Nephron progenitor cell (in vitro differentiated cells): ENCODE data around the gene EBF3.

Source experiments
- DNase-seq: peaks from one replicate; pipeline ENCODE4 v3.0.0; 2021
- H3K27ac Mint-ChIP-seq: 2 replicates; pipeline ENCODE4 v1.8.0; 2021; ENCODE audit warnings: mild to moderate bottlenecking, moderate library complexity, mixed read lengths
- H3K27me3 Mint-ChIP-seq: 2 replicates; pipeline ENCODE4 v1.8.0; 2021; ENCODE audit warnings: mild to moderate bottlenecking, low read depth, mixed read lengths; ENCODE audit not compliant: poor library complexity
- H3K36me3 Mint-ChIP-seq: 2 replicates; pipeline ENCODE4 v1.8.0; 2021; ENCODE audit warnings: low read depth, mixed read lengths
- H3K4me1 Mint-ChIP-seq: 2 replicates; pipeline ENCODE4 v1.8.0; 2021; ENCODE audit warnings: mixed read lengths
- H3K4me3 Mint-ChIP-seq: 2 replicates; pipeline ENCODE4 v1.8.0; 2021; ENCODE audit warnings: mild to moderate bottlenecking, moderate library complexity, mixed read lengths
- H3K9me3 Mint-ChIP-seq: 2 replicates; pipeline ENCODE4 v1.8.0; 2021; ENCODE audit warnings: mild to moderate bottlenecking, moderate library complexity, mixed read lengths
- CTCF ChIP-seq: fragments of 200-600 bp; sonication (generic); IDR thresholded peaks from 2 replicates; pipeline ENCODE4 v1.5.0; 2021; ENCODE audit warnings: antibody characterized with exemption

The EBF3 gene

GRCh38 chr10:129790715-129791446, 173.2 kb downstream of the EBF3 start:
- H3K27ac Mint-ChIP-seq, result no peak overlapping the region

GRCh38 chr10:129788215-129788614, 175.9 kb downstream of the EBF3 start:
- no peak for TF ChIP-seq CTCF
- H3K27me3 Mint-ChIP-seq, result no peaks in the 10 kb centered on the region
- no peak overlapping the region for H3K4me3 Mint-ChIP-seq
- H3K36me3 Mint-ChIP-seq, result peaks cover 34% of the 10 kb centered on the region
- H3K9me3 Mint-ChIP-seq, result peaks cover 33% of the 10 kb centered on the region
- DNase-seq, result no peak
- H3K27ac Mint-ChIP-seq, result no peak overlapping the region
- peaks cover 22% of the 10 kb centered on the region for H3K4me1 Mint-ChIP-seq

More at GRCh38 chr10:129790715-129791446, 173.2 kb downstream of the EBF3 start:
- H3K4me3 Mint-ChIP-seq, result no peak overlapping the region
- peaks cover 2% of the 10 kb centered on the region for H3K27me3 Mint-ChIP-seq
- H3K4me1 Mint-ChIP-seq, result peaks cover 31% of the 10 kb centered on the region
- peaks cover 34% of the 10 kb centered on the region for H3K9me3 Mint-ChIP-seq
- peaks cover 36% of the 10 kb centered on the region for H3K36me3 Mint-ChIP-seq
- no peak for DNase-seq
- TF ChIP-seq CTCF, result no peak

- Mint-ChIP-seq H3K4me3 (no peak overlapping the region), H3K4me1 (peaks cover 17% of the 10 kb centered on the region), H3K9me3 (peaks cover 27% of the 10 kb centered on the region), H3K27ac (no peak overlapping the region), H3K36me3 (peaks cover 27% of the 10 kb centered on the region), H3K27me3 (no peaks in the 10 kb centered on the region)
- no peak for DNase-seq
- TF ChIP-seq CTCF, result no peak
Observed at GRCh38 chr10:129787557-129787956, 176.5 kb downstream of the EBF3 start.

- peaks cover 14% of the 10 kb centered on the region for H3K4me1 Mint-ChIP-seq
- no peak for DNase-seq
- peaks cover 14% of the 10 kb centered on the region for H3K36me3 Mint-ChIP-seq
- H3K27ac Mint-ChIP-seq, result no peak overlapping the region
- H3K4me3 Mint-ChIP-seq, result no peak overlapping the region
- TF ChIP-seq CTCF, result no peak
- H3K9me3 Mint-ChIP-seq, result peaks cover 17% of the 10 kb centered on the region
- no peaks in the 10 kb centered on the region for H3K27me3 Mint-ChIP-seq
Observed at GRCh38 chr10:129786216-129786615, 177.9 kb downstream of the EBF3 start.

- Mint-ChIP-seq H3K36me3 (peaks cover 12% of the 10 kb centered on the region), H3K4me1 (peaks cover 14% of the 10 kb centered on the region), H3K9me3 (peaks cover 13% of the 10 kb centered on the region), H3K27ac (no peak overlapping the region), H3K4me3 (no peak overlapping the region), H3K27me3 (no peaks in the 10 kb centered on the region)
- no peak for TF ChIP-seq CTCF
- DNase-seq, result no peak
Observed at GRCh38 chr10:129785536-129785981, 178.5 kb downstream of the EBF3 start.
